Right lobe of liver (tissue), 4 donors: Measurements from ENCODE around the gene PHC3.

ENCODE experiments used
- CTCF ChIP-seq, 4 donors: fragments of 200-600 bp in 3 of 4; fragments of 450-650 bp in 1 of 4; IDR thresholded peaks; one replicate each; pipeline versions ENCODE4 v1.5.1 to v1.8.0; 2016 to 2022; ENCODE audit warnings: antibody characterized with exemption in 4 of 4, mild to moderate bottlenecking in 2 of 4
- POLR2A ChIP-seq: fragments of 450-650 bp; IDR thresholded peaks from one replicate; pipeline ENCODE4 v1.6.1; 2017; ENCODE audit warnings: antibody characterized with exemption, mild to moderate bottlenecking
- donor health status: DM: no; HTN: no; CAD: no.
- donor health status: DM: no; HTN: no; CAD: no.
- donor health status: DM: no; HTN: yes; CAD: no.

GRCh38 chr3:170171563-170171962, 10.0 kb downstream of the PHC3 start:
- TF ChIP-seq POLR2A (no peak), CTCF (IDR thresholded peaks at IDR 0.05) (no peak)
